ENCODE data around the gene WDR93.

WDR93 gene

DNA sequence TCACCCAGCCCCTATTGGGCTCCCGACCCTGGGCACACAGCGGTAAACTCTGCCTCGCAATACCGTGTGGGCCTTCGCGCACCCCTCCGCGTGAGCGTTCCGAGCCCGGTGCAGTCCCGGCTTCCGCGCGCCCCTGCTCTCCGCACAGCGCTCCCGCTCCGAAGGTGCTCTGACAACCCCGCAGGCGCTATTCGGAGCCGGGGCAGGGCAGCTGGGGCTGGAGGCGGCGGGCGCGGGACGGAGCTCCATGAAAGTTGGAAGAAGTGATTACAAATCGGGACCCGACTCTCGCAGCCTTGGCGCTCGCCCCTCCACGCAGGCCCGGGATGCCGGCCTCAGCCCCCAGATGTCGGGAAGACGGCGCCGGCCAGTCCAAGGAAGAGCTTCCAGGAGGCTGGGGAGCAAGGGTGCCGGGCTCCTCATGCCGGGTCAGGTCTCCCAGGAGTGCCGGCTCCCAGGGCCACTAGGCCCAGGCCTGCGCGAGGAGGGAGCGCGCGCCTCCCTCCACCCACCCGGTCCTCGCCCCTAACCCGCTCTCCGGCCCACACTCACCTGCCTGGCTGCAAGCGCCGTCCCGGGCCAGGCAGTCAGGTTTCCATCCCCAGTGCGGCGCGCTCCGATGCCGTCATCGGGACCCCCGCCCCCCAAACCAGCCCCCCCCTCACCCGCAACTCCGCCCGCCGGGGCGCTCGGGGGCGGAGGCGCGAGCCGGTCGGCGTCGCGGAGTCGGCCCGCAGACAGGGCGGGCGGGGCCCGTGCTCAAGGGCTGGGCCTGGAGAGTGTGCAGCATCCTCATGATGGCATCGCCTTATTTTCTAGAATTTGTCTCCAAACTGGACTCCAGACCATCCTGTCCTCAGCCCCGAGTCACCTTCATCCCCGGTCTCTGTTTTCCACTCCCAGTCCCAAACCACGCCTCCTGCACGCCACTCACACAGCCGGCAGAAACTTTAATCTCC, 35.5 kb upstream of the WDR93 start, which contains the start of gene KIF7:
KIF7 (minus strand) TSS at position 621 of the 959 bp plus-strand sequence. CDS start 2,537 bp downstream, outside the sequence.
- Histone ChIP-seq H3K36me3 (ENCODE audit: insufficient read depth, low read length) (no peaks in the 10 kb centered on the region; the same call in 1 of the 2 replicates), H3K9ac (ENCODE audit: low read depth, low read length) (peak within 1 kb of the TSS; percentile 92), H3K9me3 (ENCODE audit: control insufficient read depth, insufficient read depth, low read length) (no peaks in the 10 kb centered on the region), H3K4me1 (ENCODE audit: insufficient read depth, low read length) (no peaks in the 10 kb centered on the region)

DNA sequence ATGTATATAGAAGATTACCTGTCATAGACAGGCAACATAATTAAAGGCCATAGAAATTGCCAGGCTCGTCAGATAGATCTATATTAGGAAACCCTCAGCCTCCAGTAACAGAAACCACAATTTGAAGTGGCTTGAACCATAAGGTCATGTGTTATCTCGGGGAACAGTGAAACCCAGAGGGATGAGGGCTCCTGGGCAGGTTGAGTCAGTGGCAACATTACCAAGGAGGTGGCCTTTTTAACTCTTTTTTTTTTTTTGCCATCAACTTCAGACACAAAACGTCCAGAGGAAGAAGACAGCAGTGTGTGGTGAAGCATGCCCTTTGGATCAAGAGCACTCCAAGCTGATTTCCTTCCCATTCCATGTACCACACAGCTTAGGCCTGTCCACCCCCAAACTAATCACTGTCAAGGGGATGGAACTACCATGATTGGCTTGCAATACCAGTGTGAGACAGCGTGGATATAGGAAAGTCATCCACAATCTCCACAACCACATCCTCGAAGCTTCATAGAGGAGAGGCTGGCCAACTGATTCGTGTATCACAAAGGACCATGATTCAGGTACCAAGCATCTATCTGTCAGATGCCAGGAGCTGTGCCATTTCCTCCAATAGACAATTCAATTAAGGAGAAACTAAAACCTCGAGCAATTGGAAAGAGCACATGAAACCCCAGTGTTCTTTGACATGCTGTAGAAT, 34.3 kb upstream of the WDR93 start:
- H3K36me3 ChIP-seq (ENCODE audit: insufficient read depth, low read length) = no peaks in the 10 kb centered on the region; the same call in 1 of the 2 replicates
- H3K4me1 ChIP-seq (ENCODE audit: insufficient read depth, low read length) = no peaks in the 10 kb centered on the region
- no peaks in the 10 kb centered on the region for H3K9me3 ChIP-seq (ENCODE audit: control insufficient read depth, insufficient read depth, low read length)
- H3K9ac ChIP-seq (ENCODE audit: low read depth, low read length) = no peak overlapping the region

GRCh38 chr15:89657686-89658200, 32.9 kb upstream of the WDR93 start:
- Histone ChIP-seq H3K9ac (ENCODE audit: low read depth, low read length) (no peak overlapping the region), H3K4me1 (ENCODE audit: insufficient read depth, low read length) (peaks cover 5% of the 10 kb centered on the region; the same call in 1 of the 2 replicates), H3K36me3 (ENCODE audit: insufficient read depth, low read length) (no peaks in the 10 kb centered on the region; the same call in 1 of the 2 replicates), H3K9me3 (ENCODE audit: control insufficient read depth, insufficient read depth, low read length) (no peaks in the 10 kb centered on the region)

DNA sequence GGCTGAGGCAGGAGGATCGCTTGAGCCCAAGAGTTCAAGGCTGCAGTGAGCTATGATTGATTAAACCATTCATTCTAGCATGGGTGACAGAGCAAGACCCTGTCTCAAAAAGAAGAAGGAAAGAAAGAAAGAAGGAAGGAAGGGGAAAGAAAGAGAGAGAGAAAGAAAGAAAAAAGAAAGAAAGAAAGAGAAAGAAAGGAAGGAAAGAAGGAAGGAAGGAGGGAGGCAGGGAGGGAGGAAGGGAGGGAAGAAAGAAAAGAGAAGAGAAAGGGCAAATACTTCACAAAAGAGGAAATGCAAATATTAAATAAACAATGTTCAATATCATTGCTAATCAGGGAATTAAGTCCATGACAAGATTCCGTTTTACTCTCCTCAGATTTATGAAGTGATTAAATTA, 31.3 kb upstream of the WDR93 start:
- H3K9me3 ChIP-seq (ENCODE audit: control insufficient read depth, insufficient read depth, low read length) = no peaks in the 10 kb centered on the region

DNA sequence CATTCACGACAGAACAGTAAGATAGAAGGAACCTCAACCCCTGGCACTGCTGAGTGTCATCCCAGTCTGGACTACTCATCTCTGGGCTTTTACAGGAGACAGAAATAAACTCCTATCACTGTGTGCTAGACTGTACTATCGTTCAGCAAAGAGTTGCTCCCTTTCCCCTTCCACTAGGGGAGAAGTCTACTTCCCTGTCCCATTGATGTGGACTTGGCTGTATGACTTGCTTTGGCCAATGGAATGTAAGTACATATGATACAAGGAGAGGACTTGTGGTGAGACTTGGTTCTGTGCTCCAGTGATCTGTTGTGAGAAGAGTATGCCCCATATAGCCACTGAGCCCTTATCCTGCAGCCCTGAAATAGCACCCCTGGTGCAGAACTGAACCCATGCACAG, 30.1 kb upstream of the WDR93 start:
- Histone ChIP-seq H3K9ac (ENCODE audit: low read depth, low read length) (no peak overlapping the region), H3K4me1 (ENCODE audit: insufficient read depth, low read length) (peaks cover 13% of the 10 kb centered on the region), H3K9me3 (ENCODE audit: control insufficient read depth, insufficient read depth, low read length) (no peaks in the 10 kb centered on the region), H3K36me3 (ENCODE audit: insufficient read depth, low read length) (no peaks in the 10 kb centered on the region)

More for the DNA sequence above, 31.3 kb upstream of the WDR93 start:
- Histone ChIP-seq H3K36me3 (ENCODE audit: insufficient read depth, low read length) (no peaks in the 10 kb centered on the region), H3K9ac (ENCODE audit: low read depth, low read length) (no peak overlapping the region), H3K4me1 (ENCODE audit: insufficient read depth, low read length) (peaks cover 6% of the 10 kb centered on the region; the same call in 1 of the 2 replicates)

- no peak overlapping the region for H3K9ac ChIP-seq (ENCODE audit: low read depth, low read length)
- no peaks in the 10 kb centered on the region for H3K9me3 ChIP-seq (ENCODE audit: control insufficient read depth, insufficient read depth, low read length)
- peaks cover 18% of the 10 kb centered on the region for H3K4me1 ChIP-seq (ENCODE audit: insufficient read depth, low read length)
- no peaks in the 10 kb centered on the region for H3K36me3 ChIP-seq (ENCODE audit: insufficient read depth, low read length)
Observed at GRCh38 chr15:89662893-89663626, 27.6 kb upstream of the WDR93 start.

GRCh38 chr15:89664441-89665350, 25.9 kb upstream of the WDR93 start:
- H3K9ac ChIP-seq (ENCODE audit: low read depth, low read length) = peak overlapping the region; percentile 67; the same call in 1 of the 2 replicates
- no peaks in the 10 kb centered on the region for H3K36me3 ChIP-seq (ENCODE audit: insufficient read depth, low read length)
- H3K4me1 ChIP-seq (ENCODE audit: insufficient read depth, low read length) = peaks cover 18% of the 10 kb centered on the region
- no peaks in the 10 kb centered on the region for H3K9me3 ChIP-seq (ENCODE audit: control insufficient read depth, insufficient read depth, low read length)

DNA sequence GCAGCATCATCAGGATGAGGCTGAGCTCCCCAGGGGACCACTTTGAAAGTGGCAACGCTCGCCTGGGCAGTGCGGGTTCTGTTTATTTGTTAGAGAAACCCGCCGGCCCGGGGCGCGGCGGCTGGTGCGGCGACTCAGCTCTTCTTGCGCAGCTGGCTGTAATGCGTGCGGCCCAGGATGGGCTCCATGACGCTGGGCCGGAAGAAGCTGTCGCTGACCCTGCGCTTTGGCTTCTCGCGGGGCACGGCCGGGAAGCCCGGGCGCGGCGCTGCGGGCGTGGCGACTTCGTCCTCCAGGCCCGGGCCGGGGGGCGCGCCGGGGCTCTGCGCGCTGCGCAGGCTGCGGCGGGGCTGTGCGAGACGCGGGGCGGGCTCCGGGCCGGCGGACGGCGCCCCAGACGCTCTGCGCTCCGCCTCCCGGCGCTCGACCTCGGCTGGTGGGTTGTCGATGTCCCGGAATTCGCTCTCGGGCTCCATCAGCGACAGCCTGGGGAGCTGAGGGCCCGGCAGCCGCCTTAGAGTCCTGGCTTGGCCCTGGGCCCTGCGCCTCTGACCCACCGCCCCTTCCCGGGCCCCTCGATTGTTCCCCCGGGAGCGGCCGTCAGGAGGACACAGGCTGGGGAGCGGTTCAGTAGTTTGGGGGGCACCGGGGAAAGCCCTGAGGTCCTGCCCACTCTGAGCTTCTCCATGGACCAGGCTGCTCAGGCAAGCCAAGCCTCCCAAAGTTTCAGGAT, 25.0 kb upstream of the WDR93 start:
- no peaks in the 10 kb centered on the region for H3K36me3 ChIP-seq (ENCODE audit: insufficient read depth, low read length)
- H3K4me1 ChIP-seq (ENCODE audit: insufficient read depth, low read length) = peaks cover 18% of the 10 kb centered on the region
- H3K9ac ChIP-seq (ENCODE audit: low read depth, low read length) = peak overlapping the region; percentile 67
- H3K9me3 ChIP-seq (ENCODE audit: control insufficient read depth, insufficient read depth, low read length) = no peaks in the 10 kb centered on the region

DNA sequence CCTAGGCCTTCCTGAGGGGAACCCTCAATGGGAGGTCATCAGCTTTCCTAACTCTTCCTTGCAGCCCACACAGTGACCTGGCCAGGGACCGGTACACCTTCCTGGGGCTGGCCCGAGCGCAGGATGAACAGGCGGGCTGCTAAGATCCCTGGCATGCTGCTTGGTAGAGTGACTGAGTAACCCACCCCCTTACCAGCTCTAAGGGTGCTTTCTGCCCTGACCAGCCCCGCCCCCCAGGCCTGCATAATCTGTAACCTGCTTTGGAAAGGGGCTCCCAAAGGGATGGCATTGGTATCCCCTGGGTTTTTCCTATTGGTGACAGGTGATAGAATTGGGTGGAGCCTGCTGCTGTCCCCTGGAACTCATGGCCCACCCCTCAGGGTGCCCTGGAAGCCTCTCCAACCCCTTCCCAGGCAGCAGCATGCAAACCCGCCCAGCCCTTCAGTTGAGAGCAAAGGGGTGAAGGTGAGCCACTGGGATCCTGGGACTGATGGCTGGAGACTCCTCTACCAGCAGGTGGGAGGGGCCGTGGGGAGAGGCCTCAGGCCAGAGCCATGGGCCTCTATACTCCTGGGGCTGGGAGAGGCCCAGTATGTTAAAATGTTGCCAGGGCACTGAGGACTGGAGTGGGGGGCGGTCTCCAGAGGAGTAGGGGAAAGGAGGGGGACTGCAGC, 24.3 kb upstream of the WDR93 start:
- Histone ChIP-seq H3K4me1 (ENCODE audit: insufficient read depth, low read length) (peaks cover 18% of the 10 kb centered on the region), H3K36me3 (ENCODE audit: insufficient read depth, low read length) (no peaks in the 10 kb centered on the region), H3K9ac (ENCODE audit: low read depth, low read length) (peak overlapping the region; percentile 67; the same call in 1 of the 2 replicates)

GRCh38 chr15:89666858-89667705, 23.5 kb upstream of the WDR93 start:
- H3K36me3 ChIP-seq (ENCODE audit: insufficient read depth, low read length) = no peaks in the 10 kb centered on the region
- H3K4me1 ChIP-seq (ENCODE audit: insufficient read depth, low read length) = peaks cover 18% of the 10 kb centered on the region
- H3K9me3 ChIP-seq (ENCODE audit: control insufficient read depth, insufficient read depth, low read length) = no peaks in the 10 kb centered on the region
- no peak overlapping the region for H3K9ac ChIP-seq (ENCODE audit: low read depth, low read length)

More for the DNA sequence above, 24.3 kb upstream of the WDR93 start:
- H3K9me3 ChIP-seq (ENCODE audit: control insufficient read depth, insufficient read depth, low read length) = no peaks in the 10 kb centered on the region

DNA sequence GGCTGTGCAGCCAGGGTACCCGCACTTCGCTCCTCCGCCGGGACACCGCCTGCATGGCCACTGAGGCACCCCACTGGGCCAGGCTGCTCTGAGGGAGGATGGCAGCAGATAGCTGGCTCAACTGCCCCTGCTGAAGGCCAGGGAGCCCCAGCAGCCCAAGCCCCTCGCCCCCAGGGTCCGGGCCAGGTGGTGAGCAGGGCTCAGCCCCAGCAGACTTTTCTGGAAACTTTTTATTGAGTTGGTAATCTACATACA, 23.0 kb upstream of the WDR93 start:
- peaks cover 15% of the 10 kb centered on the region for H3K4me1 ChIP-seq (ENCODE audit: insufficient read depth, low read length)
- H3K36me3 ChIP-seq (ENCODE audit: insufficient read depth, low read length) = no peaks in the 10 kb centered on the region
- no peak overlapping the region for H3K9ac ChIP-seq (ENCODE audit: low read depth, low read length)
- no peaks in the 10 kb centered on the region for H3K9me3 ChIP-seq (ENCODE audit: control insufficient read depth, insufficient read depth, low read length)

GRCh38 chr15:89668171-89668570, 22.4 kb upstream of the WDR93 start:
- H3K36me3 ChIP-seq (ENCODE audit: insufficient read depth, low read length) = no peaks in the 10 kb centered on the region
- H3K9ac ChIP-seq (ENCODE audit: low read depth, low read length) = no peak overlapping the region

More at GRCh38 chr15:89668171-89668570, 22.4 kb upstream of the WDR93 start:
- Histone ChIP-seq H3K4me1 (ENCODE audit: insufficient read depth, low read length) (peaks cover 12% of the 10 kb centered on the region), H3K9me3 (ENCODE audit: control insufficient read depth, insufficient read depth, low read length) (no peaks in the 10 kb centered on the region)

Data from ES-I3 (cell line).